HCT116 (cell line): ENCODE data around the gene SLC41A1. TPM values are rescaled to one million over a fixed set of nuclear protein-coding genes. Genes with fewer than 3 reads are reported as not detected.

Source experiments
- ATAC-seq: fragments of 200-7000 bp; cut with Tn5 transposase; 2 replicates; pipeline ENCODE4 v1.9.1; 2020; ENCODE audit warnings: mild to moderate bottlenecking, moderate library complexity
- BruUV-seq: library from RNA; stranded (reverse); fragments of 400-500 nt; replicated peaks from 2 replicates; lab custom pipeline; 2021; lab: Mats Ljungman, UMichigan
- CTCF ChIA-PET: fragments of 300-600 bp; sonication (Branson Sonifier 250); formaldehyde crosslinking; loops from one replicate; lab custom pipeline; 2021; ENCODE audit warnings: antibody characterized with exemption; lab: Charles Lee
- POLR2A ChIA-PET: fragments of 300-600, 350-600 bp; sonication (Branson Sonifier 250); formaldehyde crosslinking; loops from one replicate; lab custom pipeline; 2021; ENCODE audit warnings: antibody characterized with exemption; lab: Charles Lee
- RAD21 ChIA-PET, 2 experiments: fragments of 300-600 bp; sonication (Branson Sonifier 250); formaldehyde crosslinking; loops; one replicate each; lab custom pipeline; 2023; ENCODE audit warnings: low total read pairs in 2 of 2; ENCODE audit not compliant: uncharacterized antibody in 2 of 2, unreplicated experiment in 2 of 2, low non-redundant PET in 1 of 2; lab: Charles Lee
- DNase-seq: peaks from one replicate; pipeline ENCODE4 v3.0.0-alpha.2; 2010; ENCODE audit warnings: low read depth, low spot score
- H2AFZ ChIP-seq: fragments of 200-600 bp; shearing (Covaris generic), sonication (generic); 2 replicates; pipeline ENCODE4 v1.6.1; 2017; ENCODE audit warnings: low read depth, mixed run types, mixed read lengths, antibody characterized with exemption, low read length; ENCODE audit not compliant: poor library complexity, severe bottlenecking
- H3K27ac ChIP-seq: 2 replicates; pipeline ENCODE4 v1.5.1; 2012; ENCODE audit warnings: low read depth, low read length
- H3K27me3 ChIP-seq: fragments of 200-600 bp; sonication (generic); 2 replicates; pipeline ENCODE4 v1.6.1; 2016; ENCODE audit warnings: mixed run types, low read length, mixed read lengths; ENCODE audit not compliant: insufficient read depth
- H3K36me3 ChIP-seq, 2 experiments: fragments of 200-500 bp in 1 of 2; fragments of 200-600 bp in 1 of 2; sonication (Bioruptor generic) in 1 of 2; sonication (generic) in 1 of 2; 2 replicates each; pipeline versions ENCODE4 v1.5.1 to v1.6.1; 2014 to 2016; ENCODE audit warnings: low read length in 2 of 2, inconsistent platforms in 1 of 2, mixed read lengths in 1 of 2, mixed run types in 1 of 2; ENCODE audit not compliant: insufficient read depth in 2 of 2, control insufficient read depth in 1 of 2
- H3K4me1 ChIP-seq, 2 experiments: fragments of 200-600 bp in 1 of 2; sonication (generic) in 1 of 2; 2 replicates each; pipeline versions ENCODE4 v1.5.1 to v1.6.1; 2012 to 2017; ENCODE audit warnings: low read length in 2 of 2, inconsistent platforms in 1 of 2, mild to moderate bottlenecking in 1 of 2, mixed read lengths in 1 of 2, mixed run types in 1 of 2, moderate library complexity in 1 of 2; ENCODE audit not compliant: insufficient read depth in 2 of 2, control insufficient read depth in 1 of 2
- H3K4me2 ChIP-seq: fragments of 200-600 bp; sonication (generic); 2 replicates; pipeline ENCODE4 v1.6.1; 2017; ENCODE audit warnings: mixed run types, low read length, mixed read lengths
- H3K4me3 ChIP-seq, 2 experiments: fragments of 200-600 bp in 1 of 2; sonication (generic) in 1 of 2; replicated peaks in 1 of 2; 2 replicates each; pipeline ENCODE4 v1.5.1; 2011 to 2016; ENCODE audit warnings: low read length in 2 of 2, control low read depth in 1 of 2, low read depth in 1 of 2, mild to moderate bottlenecking in 1 of 2, mixed read lengths in 1 of 2, mixed run types in 1 of 2
- H3K79me2 ChIP-seq: fragments of 200-600 bp; sonication (generic); 2 replicates; pipeline ENCODE4 v1.6.1; 2017; ENCODE audit warnings: mild to moderate bottlenecking, mixed run types, low read length, moderate library complexity, mixed read lengths; ENCODE audit not compliant: insufficient read depth
- H3K9ac ChIP-seq: fragments of 200-600 bp; sonication (generic); 2 replicates; pipeline ENCODE4 v1.6.1; 2016; ENCODE audit warnings: low read length, mixed read lengths
- H3K9me2 ChIP-seq: fragments of 200-600 bp; sonication (generic), shearing (Covaris generic); 2 replicates; pipeline ENCODE4 v1.6.1; 2017; ENCODE audit warnings: mixed run types, mild to moderate bottlenecking, moderate library complexity; ENCODE audit not compliant: insufficient read depth
- H3K9me3 ChIP-seq, 2 experiments: fragments of 200-500 bp in 1 of 2; fragments of 200-600 bp in 1 of 2; sonication (Bioruptor generic) in 1 of 2; sonication (generic) in 1 of 2; 2 replicates each; pipeline ENCODE4 v1.6.1; 2014 to 2017; ENCODE audit warnings: low read length in 2 of 2, mixed read lengths in 2 of 2, inconsistent platforms in 1 of 2, low read depth in 1 of 2, mild to moderate bottlenecking in 1 of 2, mixed run types in 1 of 2, moderate library complexity in 1 of 2; ENCODE audit not compliant: control insufficient read depth in 1 of 2, insufficient read depth in 1 of 2
- H4K20me1 ChIP-seq: fragments of 200-600 bp; sonication (generic), shearing (Covaris generic); 2 replicates; pipeline ENCODE4 v1.6.1; 2017; ENCODE audit warnings: mixed run types, mild to moderate bottlenecking, moderate library complexity; ENCODE audit not compliant: insufficient read depth
- ATF3 ChIP-seq: IDR thresholded peaks from 2 replicates; pipeline ENCODE4 v1.6.1; 2012
- CBX3 ChIP-seq: IDR thresholded peaks from 2 replicates; pipeline ENCODE4 v1.6.1; 2012; ENCODE audit warnings: low read depth
- CEBPB ChIP-seq: IDR thresholded peaks from 2 replicates; pipeline ENCODE4 v1.6.1; 2012; ENCODE audit warnings: low read depth
- EGR1 ChIP-seq: IDR thresholded peaks from 2 replicates; pipeline ENCODE4 v1.6.1; 2012; ENCODE audit warnings: low read depth
- ELF1 ChIP-seq: IDR thresholded peaks from 2 replicates; pipeline ENCODE4 v1.6.1; 2012; ENCODE audit warnings: low read depth, borderline replicate concordance
- EZH2 ChIP-seq: fragments of 200-600 bp; sonication (generic); IDR thresholded peaks from 2 replicates; pipeline ENCODE4 v1.6.1; 2017; ENCODE audit warnings: antibody characterized with exemption, mixed run types
- EZH2phosphoT487 ChIP-seq: fragments of 200-600 bp; IDR thresholded peaks from 2 replicates; pipeline ENCODE4 v1.6.1; 2018; ENCODE audit warnings: antibody characterized with exemption, borderline replicate concordance
- FOSL1 ChIP-seq: IDR thresholded peaks from 2 replicates; pipeline ENCODE4 v1.6.1; 2012; ENCODE audit warnings: low read depth
- JUND ChIP-seq: IDR thresholded peaks from 2 replicates; pipeline ENCODE4 v1.6.1; 2012
- POLR2AphosphoS5 ChIP-seq: IDR thresholded peaks from 2 replicates; pipeline ENCODE4 v1.6.1; 2011; ENCODE audit warnings: mild to moderate bottlenecking, low read depth, low read length, moderate library complexity
- RAD21 ChIP-seq: IDR thresholded peaks from 2 replicates; pipeline ENCODE4 v1.6.1; 2012; ENCODE audit warnings: low read depth, mild to moderate bottlenecking
- SP1 ChIP-seq: IDR thresholded peaks from 2 replicates; pipeline ENCODE4 v1.6.1; 2012; ENCODE audit warnings: low read depth
- SRF ChIP-seq: IDR thresholded peaks from 2 replicates; pipeline ENCODE4 v1.6.1; 2012; ENCODE audit warnings: low read depth
- TCF7L2 ChIP-seq: IDR thresholded peaks from 2 replicates; pipeline ENCODE4 v1.7.0; 2011; ENCODE audit warnings: borderline replicate concordance, inconsistent platforms; ENCODE audit not compliant: insufficient read depth, insufficient read length; ENCODE audit errors: extremely low read depth
- ZBTB33 ChIP-seq: IDR thresholded peaks from 2 replicates; pipeline ENCODE4 v1.6.1; 2011; ENCODE audit warnings: mild to moderate bottlenecking, low read length, moderate library complexity; ENCODE audit not compliant: insufficient replicate concordance; ENCODE audit errors: extremely low read depth
- ZFX ChIP-seq: fragments of 450-650 bp; IDR thresholded peaks from 2 replicates; pipeline ENCODE4 v1.6.1; 2017
- ZNF274 ChIP-seq: fragments of 200-500 bp; sonication (Bioruptor generic); IDR thresholded peaks from 2 replicates; pipeline ENCODE4 v1.6.1; 2014; ENCODE audit warnings: mild to moderate bottlenecking, low read depth, low read length, inconsistent platforms
- intact Hi-C: fragments of 100-400 bp; cut with micrococcal nuclease; formaldehyde crosslinking; loops from 2 replicates; pipeline ENCODE4 v1.10.0; 2022
- total RNA-seq: library from RNA; stranded (reverse); gene quantifications from one replicate; pipeline ENCODE4 v1.2.1, GENCODE V29; 2021; ENCODE audit not compliant: unreplicated experiment
- TF ChIP-seq, protein P1 (sequence below), 3 experiments: fragments of 200-600 bp in 1 of 3; sonication (generic) in 1 of 3; IDR thresholded peaks in 2 of 3; conservative IDR thresholded peaks in 1 of 3; 2 replicates each; pipeline ENCODE4 v1.5.1; 2012 to 2017; ENCODE audit warnings: low read depth in 2 of 3, low read length in 2 of 3, antibody characterized with exemption in 1 of 3, borderline replicate concordance in 1 of 3, control low read depth in 1 of 3, mild to moderate bottlenecking in 1 of 3, mixed read lengths in 1 of 3, mixed run types in 1 of 3, moderate library complexity in 1 of 3; ENCODE audit not compliant: insufficient read depth in 1 of 3
- TF ChIP-seq, protein P2 (sequence below): IDR thresholded peaks from 2 replicates; pipeline ENCODE4 v1.6.1; 2012; ENCODE audit warnings: low read depth
- TF ChIP-seq, protein P3 (sequence below): IDR thresholded peaks from 2 replicates; pipeline ENCODE4 v1.6.1; 2012

Gene SLC41A1
- total RNA-seq, 1 experiment from 2014 or later = 35.9 TPM

- Histone ChIP-seq H3K9me2 (no peaks in the 10 kb centered on the region), H3K4me1 (no peaks in the 10 kb centered on the region), H3K79me2 (no peaks in the 10 kb centered on the region), H3K27ac (no peak overlapping the region), H3K36me3 (no peaks in the 10 kb centered on the region), H2AFZ (no peak overlapping the region), H3K27me3 (no peaks in the 10 kb centered on the region), H3K9me3 (no peaks in the 10 kb centered on the region), H4K20me1 (no peaks in the 10 kb centered on the region), H3K4me2 (no peak overlapping the region), H3K4me3 (no peak overlapping the region), H3K9ac (no peak overlapping the region)
- ChIA-PET CTCF (no interaction called here), POLR2A (no interaction called here), RAD21 (no interaction called here)
- intact Hi-C loops = no loop called here
- no TSS peak for BruUV-seq
- no peak for TF ChIP-seq ZNF274
- TF ChIP-seq EGR1 = no peak
- TF ChIP-seq FOSL1 = no peak
- TF ChIP-seq POLR2AphosphoS5 = no peak
- TF ChIP-seq EZH2phosphoT487 = no peak
- TF ChIP-seq RAD21 = no peak
- TF ChIP-seq CEBPB = no peak
- no peak for TF ChIP-seq ZBTB33
- TF ChIP-seq, protein P1, sequence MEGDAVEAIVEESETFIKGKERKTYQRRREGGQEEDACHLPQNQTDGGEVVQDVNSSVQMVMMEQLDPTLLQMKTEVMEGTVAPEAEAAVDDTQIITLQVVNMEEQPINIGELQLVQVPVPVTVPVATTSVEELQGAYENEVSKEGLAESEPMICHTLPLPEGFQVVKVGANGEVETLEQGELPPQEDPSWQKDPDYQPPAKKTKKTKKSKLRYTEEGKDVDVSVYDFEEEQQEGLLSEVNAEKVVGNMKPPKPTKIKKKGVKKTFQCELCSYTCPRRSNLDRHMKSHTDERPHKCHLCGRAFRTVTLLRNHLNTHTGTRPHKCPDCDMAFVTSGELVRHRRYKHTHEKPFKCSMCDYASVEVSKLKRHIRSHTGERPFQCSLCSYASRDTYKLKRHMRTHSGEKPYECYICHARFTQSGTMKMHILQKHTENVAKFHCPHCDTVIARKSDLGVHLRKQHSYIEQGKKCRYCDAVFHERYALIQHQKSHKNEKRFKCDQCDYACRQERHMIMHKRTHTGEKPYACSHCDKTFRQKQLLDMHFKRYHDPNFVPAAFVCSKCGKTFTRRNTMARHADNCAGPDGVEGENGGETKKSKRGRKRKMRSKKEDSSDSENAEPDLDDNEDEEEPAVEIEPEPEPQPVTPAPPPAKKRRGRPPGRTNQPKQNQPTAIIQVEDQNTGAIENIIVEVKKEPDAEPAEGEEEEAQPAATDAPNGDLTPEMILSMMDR (IDR thresholded peaks at IDR 0.05 in 2 of 3, conservative IDR thresholded peaks at IDR 0.05 in 1 of 3; ENCODE audit: borderline replicate concordance in 1 of 3, insufficient read depth in 1 of 3, low read depth in 2 of 3, low read length in 2 of 3) = no peak
- TF ChIP-seq TCF7L2 = no peak
- TF ChIP-seq ATF3 = no peak
- no peak for TF ChIP-seq SRF
- TF ChIP-seq ZFX = no peak
- TF ChIP-seq, protein P2, sequence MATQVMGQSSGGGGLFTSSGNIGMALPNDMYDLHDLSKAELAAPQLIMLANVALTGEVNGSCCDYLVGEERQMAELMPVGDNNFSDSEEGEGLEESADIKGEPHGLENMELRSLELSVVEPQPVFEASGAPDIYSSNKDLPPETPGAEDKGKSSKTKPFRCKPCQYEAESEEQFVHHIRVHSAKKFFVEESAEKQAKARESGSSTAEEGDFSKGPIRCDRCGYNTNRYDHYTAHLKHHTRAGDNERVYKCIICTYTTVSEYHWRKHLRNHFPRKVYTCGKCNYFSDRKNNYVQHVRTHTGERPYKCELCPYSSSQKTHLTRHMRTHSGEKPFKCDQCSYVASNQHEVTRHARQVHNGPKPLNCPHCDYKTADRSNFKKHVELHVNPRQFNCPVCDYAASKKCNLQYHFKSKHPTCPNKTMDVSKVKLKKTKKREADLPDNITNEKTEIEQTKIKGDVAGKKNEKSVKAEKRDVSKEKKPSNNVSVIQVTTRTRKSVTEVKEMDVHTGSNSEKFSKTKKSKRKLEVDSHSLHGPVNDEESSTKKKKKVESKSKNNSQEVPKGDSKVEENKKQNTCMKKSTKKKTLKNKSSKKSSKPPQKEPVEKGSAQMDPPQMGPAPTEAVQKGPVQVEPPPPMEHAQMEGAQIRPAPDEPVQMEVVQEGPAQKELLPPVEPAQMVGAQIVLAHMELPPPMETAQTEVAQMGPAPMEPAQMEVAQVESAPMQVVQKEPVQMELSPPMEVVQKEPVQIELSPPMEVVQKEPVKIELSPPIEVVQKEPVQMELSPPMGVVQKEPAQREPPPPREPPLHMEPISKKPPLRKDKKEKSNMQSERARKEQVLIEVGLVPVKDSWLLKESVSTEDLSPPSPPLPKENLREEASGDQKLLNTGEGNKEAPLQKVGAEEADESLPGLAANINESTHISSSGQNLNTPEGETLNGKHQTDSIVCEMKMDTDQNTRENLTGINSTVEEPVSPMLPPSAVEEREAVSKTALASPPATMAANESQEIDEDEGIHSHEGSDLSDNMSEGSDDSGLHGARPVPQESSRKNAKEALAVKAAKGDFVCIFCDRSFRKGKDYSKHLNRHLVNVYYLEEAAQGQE = no peak
- no peak for TF ChIP-seq SP1
- TF ChIP-seq ELF1 = no peak
- TF ChIP-seq EZH2 = no peak
- no peak for TF ChIP-seq JUND
- TF ChIP-seq CBX3 = no peak
- TF ChIP-seq, protein P3, sequence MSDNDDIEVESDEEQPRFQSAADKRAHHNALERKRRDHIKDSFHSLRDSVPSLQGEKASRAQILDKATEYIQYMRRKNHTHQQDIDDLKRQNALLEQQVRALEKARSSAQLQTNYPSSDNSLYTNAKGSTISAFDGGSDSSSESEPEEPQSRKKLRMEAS = no peak
- ATAC-seq (no peak), DNase-seq (no peak)
Observed at GRCh38 chr1:205858141-205858961, 45.4 kb upstream of the SLC41A1 start.
